CD14-positive monocyte (primary cell): ENCODE results near the gene EYA4. TPM values are rescaled to one million over a fixed set of nuclear protein-coding genes. Genes with fewer than 3 reads are reported as not detected.

ENCODE experiments used
- DNase-seq, 3 donors: peaks; one replicate each; pipeline ENCODE4 v3.0.0-alpha.2; 2011 to 2022
- H2AFZ ChIP-seq: 2 replicates; pipeline ENCODE4 v1.6.0; 2012; ENCODE audit warnings: mild to moderate bottlenecking, low read depth, low read length, inconsistent platforms; ENCODE audit not compliant: insufficient read depth, poor library complexity, severe bottlenecking
- H3K27ac ChIP-seq, 2 donors: 1 replicate in 1 of 2; 2 replicates in 1 of 2; pipeline ENCODE4 v1.5.1; 2012 to 2013; ENCODE audit warnings: low read length in 2 of 2, control low read depth in 1 of 2, inconsistent platforms in 1 of 2, low read depth in 1 of 2, mild to moderate bottlenecking in 1 of 2
- H3K27me3 ChIP-seq, 2 donors: one replicate each; pipeline versions ENCODE4 v1.6.0 to v1.6.1; 2011 to 2013; ENCODE audit warnings: low read length in 2 of 2; ENCODE audit not compliant: control insufficient read depth in 2 of 2, insufficient read depth in 2 of 2
- H3K36me3 ChIP-seq, 2 donors: replicated peaks in 1 of 2; 1 replicate in 1 of 2; 2 replicates in 1 of 2; pipeline versions ENCODE4 v1.5.1 to v1.6.1; 2012 to 2013; ENCODE audit warnings: low read length in 2 of 2, control low read depth in 1 of 2, inconsistent platforms in 1 of 2, mild to moderate bottlenecking in 1 of 2; ENCODE audit not compliant: insufficient read depth in 2 of 2, control insufficient read depth in 1 of 2
- H3K4me1 ChIP-seq, 2 donors: 1 replicate in 1 of 2; 2 replicates in 1 of 2; pipeline versions ENCODE4 v1.5.1 to v1.6.1; 2012 to 2013; ENCODE audit warnings: low read length in 2 of 2, control low read depth in 1 of 2, inconsistent platforms in 1 of 2, mild to moderate bottlenecking in 1 of 2, moderate library complexity in 1 of 2; ENCODE audit not compliant: insufficient read depth in 2 of 2, control insufficient read depth in 1 of 2
- H3K4me2 ChIP-seq: replicated peaks from 2 replicates; pipeline ENCODE3; 2012; ENCODE audit warnings: low read length, moderate library complexity, mild to moderate bottlenecking; ENCODE audit not compliant: poor library complexity, severe bottlenecking; ENCODE audit errors: extremely low read depth
- H3K4me3 ChIP-seq, 3 experiments: fragments of 200-600 bp in 1 of 3; sonication (generic) in 1 of 3; replicated peaks in 1 of 3; 1 replicate in 2 of 3; 2 replicates in 1 of 3; pipeline ENCODE4 v1.5.1; 2011 to 2013; ENCODE audit warnings: low read length in 3 of 3, mild to moderate bottlenecking in 3 of 3, control low read depth in 2 of 3, low read depth in 2 of 3, inconsistent platforms in 1 of 3, moderate library complexity in 1 of 3
- H3K79me2 ChIP-seq: 2 replicates; pipeline ENCODE4 v1.6.0; 2012; ENCODE audit warnings: mild to moderate bottlenecking, control low read depth, inconsistent platforms, low read length, moderate library complexity; ENCODE audit not compliant: insufficient read depth
- H3K9ac ChIP-seq: 2 replicates; pipeline ENCODE4 v1.6.0; 2017; ENCODE audit warnings: low read length, mild to moderate bottlenecking; ENCODE audit not compliant: insufficient read depth, poor library complexity, severe bottlenecking
- H3K9me3 ChIP-seq, 2 donors: replicated peaks in 1 of 2; 1 replicate in 1 of 2; 2 replicates in 1 of 2; pipeline versions ENCODE4 v1.5.1 to v1.6.1; 2012 to 2013; ENCODE audit warnings: low read length in 2 of 2, control low read depth in 1 of 2; ENCODE audit not compliant: control insufficient read depth in 1 of 2, insufficient read depth in 1 of 2
- H4K20me1 ChIP-seq: 2 replicates; pipeline ENCODE4 v1.6.0; 2012; ENCODE audit warnings: mild to moderate bottlenecking, low read length, control low read depth, moderate library complexity; ENCODE audit not compliant: insufficient read depth
- H3K27ac Mint-ChIP-seq, 7 donors: one replicate each; pipeline ENCODE4 v1.8.0; 2020; ENCODE audit warnings: mild to moderate bottlenecking in 7 of 7, mixed read lengths in 7 of 7, moderate library complexity in 6 of 7, inconsistent platforms in 2 of 7
- H3K27me3 Mint-ChIP-seq, 3 donors: one replicate each; pipeline ENCODE4 v1.8.0; 2021 to 2022; ENCODE audit warnings: low read depth in 3 of 3, mild to moderate bottlenecking in 3 of 3, mixed read lengths in 3 of 3, moderate library complexity in 3 of 3, inconsistent platforms in 1 of 3
- H3K36me3 Mint-ChIP-seq, 2 donors: one replicate each; pipeline ENCODE4 v1.8.0; 2020; ENCODE audit warnings: mixed read lengths in 2 of 2, inconsistent platforms in 1 of 2, mild to moderate bottlenecking in 1 of 2
- H3K4me1 Mint-ChIP-seq: one replicate; pipeline ENCODE4 v1.8.0; 2020; ENCODE audit warnings: mild to moderate bottlenecking, mixed read lengths
- H3K4me3 Mint-ChIP-seq, 2 donors: one replicate each; pipeline ENCODE4 v1.8.0; 2020; ENCODE audit warnings: mild to moderate bottlenecking in 2 of 2, mixed read lengths in 2 of 2, moderate library complexity in 1 of 2
- H3K9me3 Mint-ChIP-seq, 7 donors: one replicate each; pipeline ENCODE4 v1.8.0; 2020 to 2022; ENCODE audit warnings: mixed read lengths in 7 of 7, mild to moderate bottlenecking in 6 of 7, moderate library complexity in 6 of 7, inconsistent platforms in 2 of 7
- WGBS: methylation state at CpG from one replicate; pipeline ENCODE4 v1.1.5; 2013; ENCODE audit warnings: missing lambda C conversion rate; ENCODE audit not compliant: insufficient coverage; 5-methylcytosine and 5-hydroxymethylcytosine counted together
- intact Hi-C, 2 donors: fragments of 100-400 bp; cut with micrococcal nuclease; formaldehyde crosslinking; loops; one replicate each; pipeline versions ENCODE4 v1.15.0 to v1.15.1; 2023
- polyA plus RNA-seq, 3 donors: library from polyadenylated mRNA; depleted of rRNA in 1 of 3; unstranded in 2 of 3; stranded (reverse) in 1 of 3; fragments of 300-500 nt in 2 of 3; fragments of >200 nt in 1 of 3; fragmentation: Illumina TruSeq in 2 of 3; gene quantifications; 1 replicate in 2 of 3; 2 replicates in 1 of 3; pipeline ENCODE4 v1.2.3, GENCODE V29; 2012 to 2021
- TF ChIP-seq, protein P1 (sequence below): fragments of 200-600 bp; IDR thresholded peaks from one replicate; pipeline ENCODE4 v1.8.0; 2022; ENCODE audit warnings: antibody characterized with exemption, mild to moderate bottlenecking

The EYA4 gene
- polyA plus RNA-seq, 3 donors, result not detected

- H3K4me2 ChIP-seq, result no peak overlapping the region
- no peaks in the 10 kb centered on the region for H3K79me2 ChIP-seq
- no peak overlapping the region for H3K4me3 ChIP-seq
- TF ChIP-seq, protein P1, sequence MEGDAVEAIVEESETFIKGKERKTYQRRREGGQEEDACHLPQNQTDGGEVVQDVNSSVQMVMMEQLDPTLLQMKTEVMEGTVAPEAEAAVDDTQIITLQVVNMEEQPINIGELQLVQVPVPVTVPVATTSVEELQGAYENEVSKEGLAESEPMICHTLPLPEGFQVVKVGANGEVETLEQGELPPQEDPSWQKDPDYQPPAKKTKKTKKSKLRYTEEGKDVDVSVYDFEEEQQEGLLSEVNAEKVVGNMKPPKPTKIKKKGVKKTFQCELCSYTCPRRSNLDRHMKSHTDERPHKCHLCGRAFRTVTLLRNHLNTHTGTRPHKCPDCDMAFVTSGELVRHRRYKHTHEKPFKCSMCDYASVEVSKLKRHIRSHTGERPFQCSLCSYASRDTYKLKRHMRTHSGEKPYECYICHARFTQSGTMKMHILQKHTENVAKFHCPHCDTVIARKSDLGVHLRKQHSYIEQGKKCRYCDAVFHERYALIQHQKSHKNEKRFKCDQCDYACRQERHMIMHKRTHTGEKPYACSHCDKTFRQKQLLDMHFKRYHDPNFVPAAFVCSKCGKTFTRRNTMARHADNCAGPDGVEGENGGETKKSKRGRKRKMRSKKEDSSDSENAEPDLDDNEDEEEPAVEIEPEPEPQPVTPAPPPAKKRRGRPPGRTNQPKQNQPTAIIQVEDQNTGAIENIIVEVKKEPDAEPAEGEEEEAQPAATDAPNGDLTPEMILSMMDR, result no peak
- Mint-ChIP-seq H3K9me3 (peaks cover 0 to 3% (median 0%) of the 10 kb centered on the region in 7 donors), H3K4me3 (no peak overlapping the region), H3K4me1 (no peaks in the 10 kb centered on the region), H3K27ac (no peak overlapping the region), H3K27me3 (peaks cover 0 to 2% (median 0%) of the 10 kb centered on the region in 3 donors), H3K36me3 (no peaks in the 10 kb centered on the region)
- no peaks in the 10 kb centered on the region for H3K4me1 ChIP-seq
- H2AFZ ChIP-seq, result no peak overlapping the region
- H3K27ac ChIP-seq, result no peak overlapping the region
- no peaks in the 10 kb centered on the region for H3K9me3 ChIP-seq
- no peaks in the 10 kb centered on the region for H4K20me1 ChIP-seq
- no peak for DNase-seq
- no peaks in the 10 kb centered on the region for H3K27me3 ChIP-seq
- WGBS, result 93% methylated on average over 2 of the region's 4 CpGs
- H3K9ac ChIP-seq, result no peak overlapping the region
- H3K36me3 ChIP-seq, result no peaks in the 10 kb centered on the region
- intact Hi-C loops, result no loop called here
These were observed 57.6 kb downstream of the EYA4 start for GRCh38 chr6:133298801-133299200.

GRCh38 chr6:133300896-133301295, 59.7 kb downstream of the EYA4 start:
- no peak overlapping the region for H3K9ac ChIP-seq
- no peak overlapping the region for H3K27ac Mint-ChIP-seq

More at GRCh38 chr6:133300896-133301295, 59.7 kb downstream of the EYA4 start:
- Histone ChIP-seq H3K27ac (no peak overlapping the region), H3K4me1 (no peaks in the 10 kb centered on the region), H3K27me3 (no peaks in the 10 kb centered on the region), H3K4me2 (no peak overlapping the region), H4K20me1 (no peaks in the 10 kb centered on the region), H3K79me2 (no peaks in the 10 kb centered on the region), H2AFZ (no peak overlapping the region), H3K36me3 (no peaks in the 10 kb centered on the region), H3K4me3 (no peak overlapping the region), H3K9me3 (no peaks in the 10 kb centered on the region)
- intact Hi-C loops, result no loop called here
- peaks cover 0 to 2% (median 0%) of the 10 kb centered on the region in 3 donors for H3K27me3 Mint-ChIP-seq
- H3K9me3 Mint-ChIP-seq, result peaks cover 0 to 3% (median 0%) of the 10 kb centered on the region in 7 donors
- no peak overlapping the region for H3K4me3 Mint-ChIP-seq
- H3K36me3 Mint-ChIP-seq, result no peaks in the 10 kb centered on the region
- no peak for DNase-seq
- no peaks in the 10 kb centered on the region for H3K4me1 Mint-ChIP-seq
- WGBS, result no CpG with 5 or more reads among the region's 3 CpGs
- TF ChIP-seq, protein P1, result no peak
